ENCODE data around the gene MYH11. TPM values are rescaled to one million over a fixed set of nuclear protein-coding genes. Genes with fewer than 3 reads are reported as not detected.

The MYH11 gene
- total and polyA plus RNA-seq, 2 of the 13 experiments (the other 11 are each of a cell fraction or from before 2014, with no cell fraction given) = not detected

DNA sequence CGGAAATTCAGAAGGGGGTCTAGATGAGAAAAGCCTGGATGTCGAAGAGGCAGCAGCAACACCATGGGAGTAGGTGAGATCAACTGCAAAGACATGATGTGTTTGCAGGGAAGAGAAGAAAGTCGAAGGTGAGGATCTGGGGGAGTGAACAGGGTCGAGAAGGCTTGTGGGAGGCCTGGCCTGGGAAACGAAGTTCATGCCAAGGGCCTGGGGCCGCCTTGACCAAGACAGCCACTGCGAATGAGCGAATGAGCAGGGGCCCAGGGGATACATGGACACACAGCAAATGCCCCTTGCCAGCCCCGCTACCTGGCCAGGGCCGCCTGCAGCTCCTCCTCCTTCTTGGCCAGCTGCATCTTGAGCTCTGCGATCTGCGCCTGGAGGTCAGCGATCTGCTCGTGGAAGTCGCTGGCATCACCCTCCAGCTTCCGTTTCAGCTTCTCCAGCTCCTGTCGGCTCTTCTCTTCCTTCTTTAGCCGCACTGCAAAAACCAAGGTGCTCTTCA, 119.6 kb downstream of the MYH11 start:
- no peak for FAIRE-seq
- H3K9ac ChIP-seq (ENCODE audit: insufficient read depth, low read depth, low read length) = no peak overlapping the region

More for the DNA sequence above, 119.6 kb downstream of the MYH11 start:
- H3K27ac ChIP-seq (ENCODE audit: extremely low read length, insufficient read depth, low read length) = no peak overlapping the region
- ChIA-PET CTCF (ENCODE audit: low intra/inter-chr PET ratio, low total read pairs) (no interaction called here), POLR2A (no interaction called here)
- no peaks in the 10 kb centered on the region for H3K79me2 ChIP-seq (ENCODE audit: insufficient read depth, low read length)
- no peaks in the 10 kb centered on the region for H3K4me1 ChIP-seq (ENCODE audit: insufficient read depth, low read length)
- DNase-seq (ENCODE audit: low spot score) (no peak), ATAC-seq (no peak)
- peaks cover 9 to 33% of the 10 kb centered on the region in 2 experiments; a peak in 4 of 5 replicates for H3K27me3 ChIP-seq (ENCODE audit: control insufficient read depth in 1 of 2, insufficient read depth in 2 of 2, low read length in 2 of 2)
- H3K4me3 ChIP-seq (replicated peaks in 1 of 3; ENCODE audit: insufficient read depth in 1 of 3, low read depth in 2 of 3, low read length in 3 of 3) = no peak overlapping the region
- BruUV-seq (replicated peaks) = no TSS peak
- no peaks in the 10 kb centered on the region for H4K20me1 ChIP-seq (ENCODE audit: insufficient read depth, low read length)
- TF ChIP-seq, protein P1, sequence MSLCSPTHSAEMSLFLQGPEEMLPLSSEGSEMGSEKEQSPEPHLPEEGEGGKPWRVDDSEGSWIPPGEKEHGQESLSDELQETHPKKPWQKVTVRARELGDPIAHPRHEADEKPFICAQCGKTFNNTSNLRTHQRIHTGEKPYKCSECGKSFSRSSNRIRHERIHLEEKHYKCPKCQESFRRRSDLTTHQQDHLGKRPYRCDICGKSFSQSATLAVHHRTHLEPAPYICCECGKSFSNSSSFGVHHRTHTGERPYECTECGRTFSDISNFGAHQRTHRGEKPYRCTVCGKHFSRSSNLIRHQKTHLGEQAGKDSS (CRISPR knock-in tag; IDR thresholded peaks at IDR 0.05; ENCODE audit: borderline replicate concordance, low read depth) = no peak
- no peak for TF ChIP-seq U2AF1 (optimal IDR thresholded peaks at IDR 0.05; ENCODE audit: low read depth, low read length)
- no peak for TF ChIP-seq SOX6 (IDR thresholded peaks at IDR 0.05)
- no peak for TF ChIP-seq SOX6 (CRISPR knock-in tag; IDR thresholded peaks at IDR 0.05)
- TF ChIP-seq ZNF33A (CRISPR knock-in tag; IDR thresholded peaks at IDR 0.05; ENCODE audit: borderline replicate concordance) = no peak
- TF ChIP-seq, protein P2, sequence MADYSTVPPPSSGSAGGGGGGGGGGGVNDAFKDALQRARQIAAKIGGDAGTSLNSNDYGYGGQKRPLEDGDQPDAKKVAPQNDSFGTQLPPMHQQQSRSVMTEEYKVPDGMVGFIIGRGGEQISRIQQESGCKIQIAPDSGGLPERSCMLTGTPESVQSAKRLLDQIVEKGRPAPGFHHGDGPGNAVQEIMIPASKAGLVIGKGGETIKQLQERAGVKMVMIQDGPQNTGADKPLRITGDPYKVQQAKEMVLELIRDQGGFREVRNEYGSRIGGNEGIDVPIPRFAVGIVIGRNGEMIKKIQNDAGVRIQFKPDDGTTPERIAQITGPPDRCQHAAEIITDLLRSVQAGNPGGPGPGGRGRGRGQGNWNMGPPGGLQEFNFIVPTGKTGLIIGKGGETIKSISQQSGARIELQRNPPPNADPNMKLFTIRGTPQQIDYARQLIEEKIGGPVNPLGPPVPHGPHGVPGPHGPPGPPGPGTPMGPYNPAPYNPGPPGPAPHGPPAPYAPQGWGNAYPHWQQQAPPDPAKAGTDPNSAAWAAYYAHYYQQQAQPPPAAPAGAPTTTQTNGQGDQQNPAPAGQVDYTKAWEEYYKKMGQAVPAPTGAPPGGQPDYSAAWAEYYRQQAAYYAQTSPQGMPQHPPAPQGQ (CRISPR knock-in tag; IDR thresholded peaks at IDR 0.05; ENCODE audit: borderline replicate concordance) = no peak
- TF ChIP-seq, protein P3, sequence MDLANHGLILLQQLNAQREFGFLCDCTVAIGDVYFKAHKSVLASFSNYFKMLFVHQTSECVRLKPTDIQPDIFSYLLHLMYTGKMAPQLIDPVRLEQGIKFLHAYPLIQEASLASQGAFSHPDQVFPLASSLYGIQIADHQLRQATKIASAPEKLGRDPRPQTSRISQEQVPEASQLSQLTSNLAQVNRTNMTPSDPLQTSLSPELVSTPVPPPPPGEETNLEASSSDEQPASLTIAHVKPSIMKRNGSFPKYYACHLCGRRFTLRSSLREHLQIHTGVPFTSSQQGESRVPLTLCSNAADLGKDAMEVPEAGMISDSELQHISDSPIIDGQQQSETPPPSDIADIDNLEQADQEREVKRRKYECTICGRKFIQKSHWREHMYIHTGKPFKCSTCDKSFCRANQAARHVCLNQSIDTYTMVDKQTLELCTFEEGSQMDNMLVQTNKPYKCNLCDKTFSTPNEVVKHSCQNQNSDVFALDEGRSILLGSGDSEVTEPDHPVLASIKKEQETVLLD (CRISPR knock-in tag; IDR thresholded peaks at IDR 0.05; ENCODE audit: low read depth) = no peak
- no peak for TF ChIP-seq SCMH1 (CRISPR knock-in tag; IDR thresholded peaks at IDR 0.05; ENCODE audit: borderline replicate concordance)
- TF ChIP-seq, protein P4, sequence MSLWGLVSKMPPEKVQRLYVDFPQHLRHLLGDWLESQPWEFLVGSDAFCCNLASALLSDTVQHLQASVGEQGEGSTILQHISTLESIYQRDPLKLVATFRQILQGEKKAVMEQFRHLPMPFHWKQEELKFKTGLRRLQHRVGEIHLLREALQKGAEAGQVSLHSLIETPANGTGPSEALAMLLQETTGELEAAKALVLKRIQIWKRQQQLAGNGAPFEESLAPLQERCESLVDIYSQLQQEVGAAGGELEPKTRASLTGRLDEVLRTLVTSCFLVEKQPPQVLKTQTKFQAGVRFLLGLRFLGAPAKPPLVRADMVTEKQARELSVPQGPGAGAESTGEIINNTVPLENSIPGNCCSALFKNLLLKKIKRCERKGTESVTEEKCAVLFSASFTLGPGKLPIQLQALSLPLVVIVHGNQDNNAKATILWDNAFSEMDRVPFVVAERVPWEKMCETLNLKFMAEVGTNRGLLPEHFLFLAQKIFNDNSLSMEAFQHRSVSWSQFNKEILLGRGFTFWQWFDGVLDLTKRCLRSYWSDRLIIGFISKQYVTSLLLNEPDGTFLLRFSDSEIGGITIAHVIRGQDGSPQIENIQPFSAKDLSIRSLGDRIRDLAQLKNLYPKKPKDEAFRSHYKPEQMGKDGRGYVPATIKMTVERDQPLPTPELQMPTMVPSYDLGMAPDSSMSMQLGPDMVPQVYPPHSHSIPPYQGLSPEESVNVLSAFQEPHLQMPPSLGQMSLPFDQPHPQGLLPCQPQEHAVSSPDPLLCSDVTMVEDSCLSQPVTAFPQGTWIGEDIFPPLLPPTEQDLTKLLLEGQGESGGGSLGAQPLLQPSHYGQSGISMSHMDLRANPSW (CRISPR knock-in tag; IDR thresholded peaks at IDR 0.05; ENCODE audit: borderline replicate concordance) = no peak
- no peak for TF ChIP-seq ZSCAN22 (CRISPR knock-in tag; IDR thresholded peaks at IDR 0.05)
- intact Hi-C loops (cut with micrococcal nuclease; ENCODE audit: unreplicated experiment) (no loop called here), in situ Hi-C loops (cut with HindIII; ENCODE audit: extremely low pct_ligation_motif_present, low pct_unique_long_range_greater_than_20kb) (no loop called here)
- 50% methylated on average over 18 of the region's 18 CpGs for WGBS (ENCODE audit: low lambda C conversion rate)
- H3K36me3 ChIP-seq (replicated peaks in 1 of 2; ENCODE audit: control insufficient read depth in 1 of 2, insufficient read depth in 2 of 2, low read length in 2 of 2) = no peaks in the 10 kb centered on the region
- H2AFZ ChIP-seq (ENCODE audit: low read length) = no peak overlapping the region
- H3K4me2 ChIP-seq (ENCODE audit: low read depth, low read length) = no peak overlapping the region
- no peaks in the 10 kb centered on the region for H3K9me3 ChIP-seq (ENCODE audit: low read length)

Measured in HepG2 (cell line).